ENCODE measurements around the gene TUBD1. TPM values are rescaled to one million over a fixed set of nuclear protein-coding genes. Genes with fewer than 3 reads are reported as not detected.
A peak's percentile ranks its signal among the peaks of the same experiment; 100 is the strongest.

TUBD1 gene
- total RNA-seq, 1 donor from 2014 or later: 21.9 TPM

DNA sequence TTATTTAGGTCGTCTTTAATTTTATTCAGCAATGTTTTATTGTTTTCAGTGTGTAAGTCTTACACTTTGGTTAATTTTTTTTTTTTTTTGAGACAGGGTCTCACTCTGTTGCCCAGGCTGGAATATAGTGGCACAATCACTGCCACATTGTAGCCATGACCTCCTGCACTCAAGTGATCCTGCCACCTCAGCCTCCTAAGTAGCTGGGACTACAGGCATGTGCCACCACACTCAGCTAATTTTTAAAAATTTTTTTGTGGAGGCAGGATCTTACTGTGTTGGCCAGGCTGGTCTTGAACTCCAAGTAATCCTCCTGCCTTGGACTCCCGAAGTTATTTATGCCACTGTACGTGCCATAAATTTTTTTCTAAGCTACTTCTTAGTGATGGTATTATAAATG, 14.7 kb upstream of the TUBD1 start:
- no peaks in the 10 kb centered on the region for H3K4me1 ChIP-seq (ENCODE audit: control insufficient read depth in 3 of 3, insufficient read depth in 3 of 3, low read length in 3 of 3)
- no peak overlapping the region for H3K9ac ChIP-seq (ENCODE audit: low read depth in 1 of 3, low read length in 3 of 3)
- no peak overlapping the region for H3K27ac ChIP-seq (ENCODE audit: low read depth, low read length)
- no peaks in the 10 kb centered on the region for H3K27me3 ChIP-seq (ENCODE audit: control insufficient read depth in 3 of 3, insufficient read depth in 3 of 3, low read length in 3 of 3)
- H3K9me3 ChIP-seq (ENCODE audit: control insufficient read depth in 3 of 3, low read length in 3 of 3): no peaks in the 10 kb centered on the region
- no peak overlapping the region for H3K4me3 ChIP-seq (ENCODE audit: low read length in 3 of 3)
- peaks cover 3 to 6% (median 4%) of the 10 kb centered on the region in 3 donors for H3K36me3 ChIP-seq (ENCODE audit: control insufficient read depth in 3 of 3, insufficient read depth in 3 of 3, low read length in 3 of 3)

DNA sequence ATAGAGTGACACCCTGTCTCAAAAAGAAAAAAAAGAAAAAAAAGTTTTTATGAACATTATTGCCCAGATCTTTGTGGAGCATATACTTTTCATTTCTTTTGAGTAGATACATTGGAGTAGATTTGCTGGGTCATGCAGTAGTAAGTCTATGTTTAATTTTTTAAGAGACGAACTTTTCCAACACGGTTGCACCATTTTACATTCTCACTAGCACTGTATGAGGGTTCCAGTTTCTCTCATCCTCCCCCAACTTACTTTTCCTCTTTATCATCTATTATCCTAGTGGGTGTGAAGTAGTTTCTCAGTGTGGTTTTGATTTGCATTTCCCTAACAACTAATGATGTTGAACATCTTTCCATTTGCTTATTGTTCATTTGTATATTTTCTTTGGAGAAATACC, 10.7 kb upstream of the TUBD1 start:
- Histone ChIP-seq H3K9me3 (ENCODE audit: control insufficient read depth in 3 of 3, low read length in 3 of 3) (no peaks in the 10 kb centered on the region), H3K27ac (ENCODE audit: low read depth, low read length) (no peak overlapping the region), H3K27me3 (ENCODE audit: control insufficient read depth in 3 of 3, insufficient read depth in 3 of 3, low read length in 3 of 3) (no peaks in the 10 kb centered on the region), H3K9ac (ENCODE audit: low read depth in 1 of 3, low read length in 3 of 3) (no peak overlapping the region), H3K36me3 (ENCODE audit: control insufficient read depth in 3 of 3, insufficient read depth in 3 of 3, low read length in 3 of 3) (no peaks in the 10 kb centered on the region), H3K4me1 (ENCODE audit: control insufficient read depth in 3 of 3, insufficient read depth in 3 of 3, low read length in 3 of 3) (peaks cover 0 to 5% (median 2%) of the 10 kb centered on the region in 3 donors), H3K4me3 (ENCODE audit: low read length in 3 of 3) (no peak overlapping the region)

DNA sequence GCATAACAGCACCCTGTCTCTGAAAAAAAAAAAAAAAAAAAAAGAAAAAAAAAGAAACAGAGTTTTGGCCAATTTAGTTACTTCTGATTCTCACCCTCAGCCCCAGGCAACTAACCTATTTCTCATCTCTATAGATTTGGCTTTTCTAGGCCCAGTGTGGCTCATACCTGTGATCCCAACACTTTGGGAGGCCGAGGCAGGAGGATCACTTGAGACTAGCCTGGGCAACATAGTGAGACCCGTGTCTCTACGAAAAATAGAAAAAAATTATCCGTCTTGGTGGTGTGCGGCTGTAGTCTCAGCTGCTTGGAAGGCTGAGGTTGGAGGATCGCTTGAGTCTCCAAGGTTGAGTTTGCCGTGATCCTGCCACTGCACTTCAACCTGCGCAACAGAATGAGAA, 8.9 kb upstream of the TUBD1 start:
- Histone ChIP-seq H3K4me3 (ENCODE audit: low read length in 3 of 3) (no peak overlapping the region), H3K27ac (ENCODE audit: low read depth, low read length) (no peak overlapping the region), H3K36me3 (ENCODE audit: control insufficient read depth in 3 of 3, insufficient read depth in 3 of 3, low read length in 3 of 3) (no peaks in the 10 kb centered on the region), H3K9ac (ENCODE audit: low read depth in 1 of 3, low read length in 3 of 3) (no peak overlapping the region), H3K27me3 (ENCODE audit: control insufficient read depth in 3 of 3, insufficient read depth in 3 of 3, low read length in 3 of 3) (no peaks in the 10 kb centered on the region), H3K4me1 (ENCODE audit: control insufficient read depth in 3 of 3, insufficient read depth in 3 of 3, low read length in 3 of 3) (peaks cover 0 to 9% (median 2%) of the 10 kb centered on the region in 3 donors), H3K9me3 (ENCODE audit: control insufficient read depth in 3 of 3, low read length in 3 of 3) (no peaks in the 10 kb centered on the region)

DNA sequence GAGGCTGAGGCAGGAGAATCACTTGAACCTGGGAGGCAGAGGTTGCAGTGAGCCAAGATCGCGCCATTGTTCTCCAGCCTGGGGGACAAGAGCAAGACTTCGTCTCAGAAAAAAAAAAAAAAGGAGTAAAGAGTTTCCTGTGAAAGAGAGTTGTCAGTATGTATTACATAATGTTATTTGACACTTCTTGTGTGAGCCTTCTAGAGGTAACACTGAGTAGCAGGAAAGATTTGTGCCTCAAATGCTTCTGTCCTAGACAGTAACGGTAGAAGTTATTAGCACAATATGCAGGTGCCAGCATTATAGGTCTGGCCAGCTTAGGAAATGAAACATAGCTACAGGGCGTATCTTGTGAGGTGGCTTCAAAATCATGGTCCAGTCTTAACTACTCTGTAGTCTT, 6.4 kb upstream of the TUBD1 start:
- no peak overlapping the region for H3K27ac ChIP-seq (ENCODE audit: low read depth, low read length)

DNA sequence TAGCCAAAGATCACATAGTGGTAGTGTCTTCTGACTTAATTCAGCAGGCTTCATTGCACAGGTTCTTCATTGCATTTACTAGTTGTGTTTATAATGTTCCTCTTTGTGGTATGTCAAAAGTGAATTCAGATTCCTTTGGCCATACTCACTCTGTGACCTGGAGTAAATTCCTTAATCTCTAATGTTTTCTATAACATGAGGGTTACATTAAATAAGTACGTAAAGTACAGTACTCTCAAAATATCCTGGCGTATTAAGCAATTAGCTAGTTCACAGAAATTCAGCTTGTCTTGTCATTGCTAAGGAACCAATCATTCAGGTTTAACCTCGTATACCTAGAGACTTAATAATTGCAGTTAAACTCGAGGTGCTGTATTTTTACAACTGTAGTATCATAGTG, 4.3 kb upstream of the TUBD1 start:
- no peaks in the 10 kb centered on the region for H3K36me3 ChIP-seq (ENCODE audit: control insufficient read depth in 3 of 3, insufficient read depth in 3 of 3, low read length in 3 of 3)
- no peak overlapping the region for H3K27ac ChIP-seq (ENCODE audit: low read depth, low read length)
- H3K4me3 ChIP-seq (ENCODE audit: low read length in 3 of 3): no peak overlapping the region
- no peaks in the 10 kb centered on the region for H3K27me3 ChIP-seq (ENCODE audit: control insufficient read depth in 3 of 3, insufficient read depth in 3 of 3, low read length in 3 of 3)
- H3K4me1 ChIP-seq (ENCODE audit: control insufficient read depth in 3 of 3, insufficient read depth in 3 of 3, low read length in 3 of 3): peaks cover 8 to 14% (median 13%) of the 10 kb centered on the region in 3 donors
- no peaks in the 10 kb centered on the region for H3K9me3 ChIP-seq (ENCODE audit: control insufficient read depth in 3 of 3, low read length in 3 of 3)
- no peak overlapping the region for H3K9ac ChIP-seq (ENCODE audit: low read depth in 1 of 3, low read length in 3 of 3)

More for the DNA sequence above, 6.4 kb upstream of the TUBD1 start:
- H3K27me3 ChIP-seq (ENCODE audit: control insufficient read depth in 3 of 3, insufficient read depth in 3 of 3, low read length in 3 of 3): no peaks in the 10 kb centered on the region
- no peak overlapping the region for H3K4me3 ChIP-seq (ENCODE audit: low read length in 3 of 3)
- no peaks in the 10 kb centered on the region for H3K36me3 ChIP-seq (ENCODE audit: control insufficient read depth in 3 of 3, insufficient read depth in 3 of 3, low read length in 3 of 3)
- no peak overlapping the region for H3K9ac ChIP-seq (ENCODE audit: low read depth in 1 of 3, low read length in 3 of 3)
- H3K9me3 ChIP-seq (ENCODE audit: control insufficient read depth in 3 of 3, low read length in 3 of 3): no peaks in the 10 kb centered on the region
- peaks cover 6 to 10% (median 9%) of the 10 kb centered on the region in 3 donors for H3K4me1 ChIP-seq (ENCODE audit: control insufficient read depth in 3 of 3, insufficient read depth in 3 of 3, low read length in 3 of 3)

DNA sequence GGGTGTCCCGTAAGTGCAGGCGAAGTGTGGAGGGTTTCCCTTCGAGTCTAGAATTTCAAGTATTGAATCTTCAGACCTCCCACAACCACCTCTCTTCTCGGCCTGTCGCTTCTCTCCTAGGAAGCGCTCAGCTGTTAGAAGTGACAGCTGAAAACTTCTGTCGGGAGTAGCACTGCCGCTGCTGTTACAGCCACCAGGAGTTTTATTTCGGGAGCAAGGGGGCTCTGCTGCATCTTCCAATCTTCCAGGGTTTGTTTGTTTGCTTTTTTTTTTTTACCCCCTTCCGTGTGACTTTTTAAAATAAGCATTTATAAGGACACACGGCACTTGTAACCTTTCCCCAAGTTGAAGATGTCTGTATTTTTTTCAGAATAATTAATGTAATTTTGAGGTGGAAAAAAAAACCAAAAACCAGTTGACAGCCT, 945 bp upstream of the TUBD1 start:
- H3K9ac ChIP-seq (ENCODE audit: low read depth in 1 of 3, low read length in 3 of 3): peak overlapping the region; percentile 96 to 99 (median 99)
- H3K27me3 ChIP-seq (ENCODE audit: control insufficient read depth in 3 of 3, insufficient read depth in 3 of 3, low read length in 3 of 3): no peaks in the 10 kb centered on the region
- H3K9me3 ChIP-seq (ENCODE audit: control insufficient read depth in 3 of 3, low read length in 3 of 3): no peaks in the 10 kb centered on the region
- H3K4me1 ChIP-seq (ENCODE audit: control insufficient read depth in 3 of 3, insufficient read depth in 3 of 3, low read length in 3 of 3): peaks cover 11 to 17% (median 14%) of the 10 kb centered on the region in 3 donors
- H3K36me3 ChIP-seq (ENCODE audit: control insufficient read depth in 3 of 3, insufficient read depth in 3 of 3, low read length in 3 of 3): peaks cover 0 to 7% (median 4%) of the 10 kb centered on the region in 3 donors
- H3K27ac ChIP-seq (ENCODE audit: low read depth, low read length): peak overlapping the region; percentile 96
- peak overlapping the region; percentile 80 to 90 (median 89) for H3K4me3 ChIP-seq (ENCODE audit: low read length in 3 of 3)

DNA sequence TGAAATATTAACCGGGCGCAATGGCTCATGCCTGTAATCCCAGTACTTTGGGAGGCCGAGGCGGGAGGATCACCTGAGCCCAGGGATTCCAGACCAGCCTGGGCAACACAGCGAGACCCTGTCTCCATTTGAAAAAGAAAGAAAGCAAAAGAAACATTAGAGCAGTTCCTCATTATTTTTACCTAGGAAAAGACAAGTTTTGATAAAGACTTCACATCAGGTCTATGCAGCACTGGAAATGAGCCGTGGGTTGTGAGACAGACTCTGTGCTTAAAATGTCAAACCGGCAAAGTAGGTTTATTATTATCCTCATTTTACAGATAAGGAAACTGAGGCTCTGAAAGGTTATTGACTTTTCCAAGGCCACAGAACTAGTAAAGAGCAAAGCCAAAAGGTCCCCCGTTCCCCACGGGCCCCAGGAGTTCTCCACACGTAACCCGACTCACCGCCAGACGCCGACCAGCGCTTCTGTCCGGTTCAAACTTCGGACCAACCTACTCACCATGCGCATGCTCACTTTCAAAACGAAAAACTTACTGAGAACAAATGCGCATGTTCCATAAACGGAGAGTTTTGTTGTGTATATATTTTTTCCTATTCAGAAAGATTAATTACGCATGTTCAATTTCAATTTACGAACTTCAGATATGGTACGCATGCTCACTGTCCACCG, 356 bp downstream of the TUBD1 start:
- peak overlapping the region; percentile 96 for H3K27ac ChIP-seq (ENCODE audit: low read depth, low read length)
- peak overlapping the region; percentile 80 to 90 (median 89) for H3K4me3 ChIP-seq (ENCODE audit: low read length in 3 of 3)
- peaks cover 9 to 17% (median 14%) of the 10 kb centered on the region in 3 donors for H3K4me1 ChIP-seq (ENCODE audit: control insufficient read depth in 3 of 3, insufficient read depth in 3 of 3, low read length in 3 of 3)
- peak overlapping the region; percentile 96 to 99 (median 99) for H3K9ac ChIP-seq (ENCODE audit: low read depth in 1 of 3, low read length in 3 of 3)
- H3K9me3 ChIP-seq (ENCODE audit: control insufficient read depth in 3 of 3, low read length in 3 of 3): no peaks in the 10 kb centered on the region
- H3K27me3 ChIP-seq (ENCODE audit: control insufficient read depth in 3 of 3, insufficient read depth in 3 of 3, low read length in 3 of 3): no peaks in the 10 kb centered on the region
- peaks cover 0 to 9% (median 9%) of the 10 kb centered on the region in 3 donors for H3K36me3 ChIP-seq (ENCODE audit: control insufficient read depth in 3 of 3, insufficient read depth in 3 of 3, low read length in 3 of 3)

DNA sequence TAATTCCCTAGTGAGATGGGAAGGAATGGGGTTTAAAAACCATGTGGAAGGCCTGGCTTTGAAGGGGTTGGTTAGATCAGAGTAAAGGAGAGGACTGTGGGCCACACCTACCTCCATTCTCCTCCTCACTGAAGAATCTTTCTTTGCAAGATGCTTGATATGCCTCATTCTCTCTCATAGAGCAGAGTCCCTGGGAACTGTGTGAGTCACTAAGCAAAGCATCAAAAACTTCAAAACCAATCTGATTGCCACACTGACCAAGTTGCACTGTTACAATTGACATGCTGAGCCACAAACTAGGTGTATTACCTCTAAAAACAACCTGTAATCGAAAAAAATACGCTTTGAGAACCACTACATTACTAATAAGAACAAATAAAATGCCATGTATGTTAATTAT, 2.0 kb downstream of the TUBD1 start:
- no peaks in the 10 kb centered on the region for H3K9me3 ChIP-seq (ENCODE audit: control insufficient read depth in 3 of 3, low read length in 3 of 3)
- peaks cover 9 to 15% (median 10%) of the 10 kb centered on the region in 3 donors for H3K4me1 ChIP-seq (ENCODE audit: control insufficient read depth in 3 of 3, insufficient read depth in 3 of 3, low read length in 3 of 3)
- no peak overlapping the region for H3K9ac ChIP-seq (ENCODE audit: low read depth in 1 of 3, low read length in 3 of 3)
- no peak overlapping the region for H3K27ac ChIP-seq (ENCODE audit: low read depth, low read length)
- H3K4me3 ChIP-seq (ENCODE audit: low read length in 3 of 3): no peak overlapping the region
- H3K36me3 ChIP-seq (ENCODE audit: control insufficient read depth in 3 of 3, insufficient read depth in 3 of 3, low read length in 3 of 3): peaks cover 0 to 11% (median 9%) of the 10 kb centered on the region in 3 donors
- no peaks in the 10 kb centered on the region for H3K27me3 ChIP-seq (ENCODE audit: control insufficient read depth in 3 of 3, insufficient read depth in 3 of 3, low read length in 3 of 3)

DNA sequence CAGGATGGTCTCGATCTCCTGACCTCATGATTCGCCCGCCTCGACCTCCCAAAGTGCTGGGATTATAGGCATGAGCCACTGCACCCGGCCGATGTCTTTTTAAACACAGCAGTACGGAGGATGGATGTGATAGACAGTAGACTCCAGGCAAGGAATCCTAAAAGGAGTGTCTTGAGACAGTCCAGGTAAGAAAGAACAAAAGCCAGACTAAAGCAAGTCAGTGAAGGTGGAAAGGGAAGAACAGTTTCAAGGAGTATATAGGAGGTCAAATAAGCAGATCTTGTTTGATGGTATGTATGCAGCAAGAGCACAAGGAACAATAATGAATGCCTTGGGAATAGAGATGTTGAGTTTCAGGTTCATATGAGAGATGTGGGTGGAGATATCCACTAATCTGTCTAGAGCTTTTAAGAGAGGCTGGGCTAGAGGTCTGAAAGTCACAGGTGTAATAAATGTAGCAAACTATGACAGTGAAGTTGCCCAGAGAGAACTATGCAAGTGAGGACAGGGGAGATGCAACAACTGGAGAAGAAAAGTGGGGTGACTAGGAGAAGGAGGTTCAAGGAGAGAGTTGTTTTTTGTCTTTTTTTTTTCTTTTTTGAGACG, 4.5 kb downstream of the TUBD1 start:
- Histone ChIP-seq H3K4me3 (ENCODE audit: low read length in 3 of 3) (no peak overlapping the region), H3K36me3 (ENCODE audit: control insufficient read depth in 3 of 3, insufficient read depth in 3 of 3, low read length in 3 of 3) (peaks cover 9 to 26% (median 24%) of the 10 kb centered on the region in 3 donors), H3K27me3 (ENCODE audit: control insufficient read depth in 3 of 3, insufficient read depth in 3 of 3, low read length in 3 of 3) (no peaks in the 10 kb centered on the region), H3K9ac (ENCODE audit: low read depth in 1 of 3, low read length in 3 of 3) (no peak overlapping the region), H3K4me1 (ENCODE audit: control insufficient read depth in 3 of 3, insufficient read depth in 3 of 3, low read length in 3 of 3) (peaks cover 4 to 5% (median 5%) of the 10 kb centered on the region in 3 donors), H3K9me3 (ENCODE audit: control insufficient read depth in 3 of 3, low read length in 3 of 3) (no peaks in the 10 kb centered on the region), H3K27ac (ENCODE audit: low read depth, low read length) (no peak overlapping the region)

DNA sequence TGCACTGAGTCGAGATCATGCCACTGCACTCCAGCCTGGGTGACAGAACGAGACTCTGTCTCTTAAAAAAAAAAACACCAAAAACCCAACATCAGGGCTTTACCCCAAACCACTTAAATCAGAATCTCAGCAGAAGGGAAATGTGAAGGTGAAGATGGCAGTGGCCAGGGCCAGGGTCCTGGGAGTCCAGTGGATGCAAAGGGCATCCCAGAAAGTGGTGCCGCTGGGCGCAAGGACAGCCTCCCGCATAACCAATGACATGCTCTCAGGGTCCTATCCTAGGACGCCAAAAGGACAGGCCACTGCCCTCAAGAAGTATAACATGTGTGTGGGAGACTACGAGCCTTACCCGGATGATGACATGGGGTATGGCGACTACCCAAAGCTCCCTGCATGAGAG, 7.9 kb downstream of the TUBD1 start:
- H3K9ac ChIP-seq (ENCODE audit: low read depth in 1 of 3, low read length in 3 of 3): no peak overlapping the region
- no peaks in the 10 kb centered on the region for H3K27me3 ChIP-seq (ENCODE audit: control insufficient read depth in 3 of 3, insufficient read depth in 3 of 3, low read length in 3 of 3)
- no peak overlapping the region for H3K4me3 ChIP-seq (ENCODE audit: low read length in 3 of 3)
- H3K9me3 ChIP-seq (ENCODE audit: control insufficient read depth in 3 of 3, low read length in 3 of 3): no peaks in the 10 kb centered on the region
- no peaks in the 10 kb centered on the region for H3K4me1 ChIP-seq (ENCODE audit: control insufficient read depth in 3 of 3, insufficient read depth in 3 of 3, low read length in 3 of 3)
- H3K27ac ChIP-seq (ENCODE audit: low read depth, low read length): no peak overlapping the region
- peaks cover 11 to 27% (median 19%) of the 10 kb centered on the region in 3 donors for H3K36me3 ChIP-seq (ENCODE audit: control insufficient read depth in 3 of 3, insufficient read depth in 3 of 3, low read length in 3 of 3)
